ENCODE data around the gene CEP170B.

- TF ChIP-seq YY1 (IDR thresholded peaks at IDR 0.05; ENCODE audit: insufficient read depth, insufficient read length) (no peak), SUZ12 (IDR thresholded peaks at IDR 0.05; ENCODE audit: extremely low read depth, insufficient read depth, insufficient read length) (no peak)
Observed at GRCh38 chr14:104891121-104891551, 26.1 kb downstream of the CEP170B start.
